Activated CD8-positive, alpha-beta memory T cell treated with anti-CD3 and anti-CD28 coated beads, Interleukin-2, amount 50 U/mL, for 4 hours (primary cell): Measurements from ENCODE around the gene ETFB.

Experiments used
- DNase-seq: peaks from one replicate; pipeline ENCODE4 v3.0.0-alpha.2; 2020

ETFB gene

GRCh38 chr19:51326216-51327065 is 39.7 kb downstream of the ETFB start:
- DNase-seq: no peak

- no peak for DNase-seq
Observed at GRCh38 chr19:51325161-51325976, 40.8 kb downstream of the ETFB start.

- DNase-seq: no peak
Observed at GRCh38 chr19:51324167-51324481, 42.1 kb downstream of the ETFB start.

GRCh38 chr19:51323481-51324166 is 42.6 kb downstream of the ETFB start:
- DNase-seq: no peak

- no peak for DNase-seq
Observed at GRCh38 chr19:51321799-51322198, 44.4 kb downstream of the ETFB start.

- DNase-seq: no peak
Observed at GRCh38 chr19:51320280-51320657, 45.9 kb downstream of the ETFB start.

GRCh38 chr19:51319649-51320279 is 46.4 kb downstream of the ETFB start:
- no peak for DNase-seq

- DNase-seq: no peak
Observed at GRCh38 chr19:51318687-51319648, 47.2 kb downstream of the ETFB start.

- DNase-seq: no peak
Observed at GRCh38 chr19:51317968-51318367, 48.2 kb downstream of the ETFB start.

GRCh38 chr19:51317376-51317775 is 48.8 kb downstream of the ETFB start:
- no peak for DNase-seq

- no peak for DNase-seq
Observed at GRCh38 chr19:51316688-51317087, 49.5 kb downstream of the ETFB start.

GRCh38 chr19:51311351-51312257 is 54.6 kb downstream of the ETFB start, which contains the start of gene IGLON5:
IGLON5 (plus strand) TSS chr19:51311644; CDS start chr19:51311848, 204 bp downstream.
- no peak for DNase-seq

- no peak for DNase-seq
Observed at GRCh38 chr19:51305479-51305878, 60.7 kb downstream of the ETFB start.

GRCh38 chr19:51301266-51301665 is 64.9 kb downstream of the ETFB start:
- DNase-seq: no peak

GRCh38 chr19:51297406-51297805 is 68.8 kb downstream of the ETFB start:
- DNase-seq: no peak

- no peak for DNase-seq
Observed at GRCh38 chr19:51296336-51297093, 69.7 kb downstream of the ETFB start.

- DNase-seq: no peak
Observed at GRCh38 chr19:51295382-51296126, 70.6 kb downstream of the ETFB start.
